HG02870 (cell line): ENCODE results near the gene ATP13A5.
A peak's percentile ranks its signal among the peaks of the same experiment; 100 is the strongest.

Experiments
- ATAC-seq: cut with Tn5 transposase; IDR thresholded peaks from one replicate; pipeline ENCODE4 v1.9.1; 2021; ENCODE audit warnings: mild to moderate bottlenecking, moderate library complexity; ENCODE audit not compliant: unreplicated experiment

The ATP13A5 gene

GRCh38 chr3:193347521-193348501, 30.7 kb downstream of the ATP13A5 start:
- peak; percentile 90 for ATAC-seq

GRCh38 chr3:193346259-193346658, 32.3 kb downstream of the ATP13A5 start:
- ATAC-seq: no peak

- no peak for ATAC-seq
These were observed 33.1 kb downstream of the ATP13A5 start for GRCh38 chr3:193345431-193345830.

GRCh38 chr3:193344486-193344885, 34.1 kb downstream of the ATP13A5 start:
- ATAC-seq: no peak

GRCh38 chr3:193343726-193344222, 34.8 kb downstream of the ATP13A5 start:
- no peak for ATAC-seq

GRCh38 chr3:193342551-193342950, 36.0 kb downstream of the ATP13A5 start:
- ATAC-seq: no peak

- ATAC-seq: no peak
These were observed 43.5 kb downstream of the ATP13A5 start for GRCh38 chr3:193335031-193335430.

GRCh38 chr3:193333229-193333628, 45.3 kb downstream of the ATP13A5 start:
- ATAC-seq: no peak

GRCh38 chr3:193330555-193331204, 47.9 kb downstream of the ATP13A5 start:
- no peak for ATAC-seq

GRCh38 chr3:193317682-193318300, 60.8 kb downstream of the ATP13A5 start:
- ATAC-seq: no peak

GRCh38 chr3:193314161-193314560, 64.4 kb downstream of the ATP13A5 start:
- ATAC-seq: no peak

GRCh38 chr3:193313061-193313958, 65.2 kb downstream of the ATP13A5 start:
- no peak for ATAC-seq

GRCh38 chr3:193310914-193311723, 67.4 kb downstream of the ATP13A5 start:
- no peak for ATAC-seq

GRCh38 chr3:193305356-193305755, 73.2 kb downstream of the ATP13A5 start:
- no peak for ATAC-seq

GRCh38 chr3:193301433-193301832, 77.1 kb downstream of the ATP13A5 start:
- ATAC-seq: no peak

GRCh38 chr3:193297421-193297820, 81.1 kb downstream of the ATP13A5 start:
- ATAC-seq: peak; percentile 92

GRCh38 chr3:193295985-193296384, 82.6 kb downstream of the ATP13A5 start:
- no peak for ATAC-seq

GRCh38 chr3:193292386-193292785, 86.2 kb downstream of the ATP13A5 start:
- ATAC-seq: no peak

GRCh38 chr3:193271101-193271840, 107.3 kb downstream of the ATP13A5 start:
- no peak for ATAC-seq
